Stimulated activated CD4-positive, alpha-beta T cell treated with anti-CD3 and anti-CD28 coated beads, Interleukin-15, amount 100 ng/mL, for 24 hours (primary cell): Measurements from ENCODE around the gene FOXP1.
A peak's percentile ranks its signal among the peaks of the same experiment; 100 is the strongest.

Experiments
- DNase-seq: peaks from one replicate; pipeline ENCODE4 v3.0.0-alpha.2; 2020

FOXP1 gene

GRCh38 chr3:71583566-71584393 is at the start of gene FOXP1:
Gene FOXP1, minus strand, starts transcription at chr3:71583728. Its CDS starts 385,347 bp downstream, at chr3:71198381.
- peak; percentile 72 for DNase-seq

- DNase-seq, result no peak
Measured at GRCh38 chr3:71629711-71630110, 46.2 kb upstream of the FOXP1 start.

GRCh38 chr3:71629289-71629688 is 45.8 kb upstream of the FOXP1 start:
- DNase-seq, result no peak

- no peak for DNase-seq
Measured at GRCh38 chr3:71628522-71628921, 45.0 kb upstream of the FOXP1 start.

- DNase-seq, result no peak
Measured at GRCh38 chr3:71625676-71626075, 42.1 kb upstream of the FOXP1 start.

- no peak for DNase-seq
Measured at GRCh38 chr3:71621825-71622537, 38.5 kb upstream of the FOXP1 start.

- no peak for DNase-seq
Measured at GRCh38 chr3:71618538-71618937, 35.0 kb upstream of the FOXP1 start.

GRCh38 chr3:71616571-71617021 is 33.1 kb upstream of the FOXP1 start:
- peak; percentile 5 for DNase-seq

- no peak for DNase-seq
Measured at GRCh38 chr3:71614869-71615268, 31.3 kb upstream of the FOXP1 start.

- DNase-seq, result no peak
Measured at GRCh38 chr3:71614426-71614825, 30.9 kb upstream of the FOXP1 start.

GRCh38 chr3:71611099-71611498 is 27.6 kb upstream of the FOXP1 start:
- DNase-seq, result no peak

- DNase-seq, result no peak
Measured at GRCh38 chr3:71607364-71607763, 23.8 kb upstream of the FOXP1 start.

GRCh38 chr3:71606582-71606981 is 23.1 kb upstream of the FOXP1 start:
- no peak for DNase-seq

- DNase-seq, result no peak
Measured at GRCh38 chr3:71602256-71602655, 18.7 kb upstream of the FOXP1 start.

GRCh38 chr3:71601811-71602210 is 18.3 kb upstream of the FOXP1 start:
- DNase-seq, result no peak

- no peak for DNase-seq
Measured at GRCh38 chr3:71600646-71601288, 17.2 kb upstream of the FOXP1 start.

- no peak for DNase-seq
Measured at GRCh38 chr3:71599416-71599815, 15.9 kb upstream of the FOXP1 start.

- no peak for DNase-seq
Measured at GRCh38 chr3:71598292-71598691, 14.8 kb upstream of the FOXP1 start.

GRCh38 chr3:71597286-71597685 is 13.8 kb upstream of the FOXP1 start:
- no peak for DNase-seq

GRCh38 chr3:71593106-71593505 is 9.6 kb upstream of the FOXP1 start:
- DNase-seq, result no peak

- no peak for DNase-seq
Measured at GRCh38 chr3:71591101-71591500, 7.6 kb upstream of the FOXP1 start.

- DNase-seq, result no peak
Measured at GRCh38 chr3:71589132-71589531, 5.6 kb upstream of the FOXP1 start.

GRCh38 chr3:71587958-71588357 is 4.4 kb upstream of the FOXP1 start:
- DNase-seq, result no peak

- DNase-seq, result no peak
Measured at GRCh38 chr3:71586810-71587242, 3.3 kb upstream of the FOXP1 start.
